Stimulated activated CD4-positive, alpha-beta T cell treated with anti-CD3 and anti-CD28 coated beads, TNF-alpha, amount 100 ng/mL, for 4 hours (primary cell): ENCODE data around the gene NOL4L.

ENCODE experiments used
- DNase-seq, 3 experiments: peaks; one replicate each; pipeline ENCODE4 v3.0.0-alpha.2; 2020; ENCODE audit warnings: low read depth in 3 of 3

NOL4L gene

DNA sequence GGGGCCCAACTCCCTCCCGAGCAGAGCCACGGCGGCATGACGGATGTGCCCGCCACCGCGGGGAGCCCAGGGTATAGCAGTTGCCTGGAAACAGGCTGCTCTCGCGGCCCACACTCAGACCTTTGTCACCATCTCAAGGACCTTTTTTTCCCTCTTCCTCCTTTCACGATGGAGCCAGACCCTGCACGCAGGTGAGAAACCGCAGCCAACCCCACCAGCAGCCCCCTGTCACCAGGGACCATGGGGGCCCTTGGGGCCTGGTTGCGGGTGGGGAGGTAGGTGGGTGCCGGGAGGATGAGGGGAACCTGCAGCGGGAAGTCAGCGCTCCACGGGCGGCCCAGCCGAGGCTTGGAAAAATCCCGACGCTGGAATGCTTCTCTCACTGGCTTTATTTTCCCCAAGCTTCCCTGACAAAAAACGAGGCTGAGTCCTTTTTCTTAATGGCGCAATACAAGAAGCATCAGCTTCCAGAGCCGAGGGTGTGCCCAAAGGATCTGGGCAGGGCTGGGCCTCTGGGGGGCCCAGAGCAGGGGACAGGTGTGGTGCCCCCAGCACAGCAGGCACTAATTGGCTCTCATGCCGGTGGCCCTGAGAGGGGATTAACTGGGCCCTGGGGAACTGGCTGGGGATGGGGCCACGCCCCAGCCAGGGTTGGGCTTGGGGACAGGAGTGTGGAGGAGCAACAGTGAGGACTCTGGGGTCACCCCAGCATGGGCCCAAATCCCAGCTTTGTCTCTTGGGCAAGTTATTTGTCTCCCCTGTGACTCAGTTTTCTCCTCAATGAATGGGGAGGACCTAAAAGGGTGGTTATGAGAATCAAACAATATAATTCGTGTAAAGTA lies 23.9 kb downstream of the NOL4L start:
- no peak for DNase-seq

DNA sequence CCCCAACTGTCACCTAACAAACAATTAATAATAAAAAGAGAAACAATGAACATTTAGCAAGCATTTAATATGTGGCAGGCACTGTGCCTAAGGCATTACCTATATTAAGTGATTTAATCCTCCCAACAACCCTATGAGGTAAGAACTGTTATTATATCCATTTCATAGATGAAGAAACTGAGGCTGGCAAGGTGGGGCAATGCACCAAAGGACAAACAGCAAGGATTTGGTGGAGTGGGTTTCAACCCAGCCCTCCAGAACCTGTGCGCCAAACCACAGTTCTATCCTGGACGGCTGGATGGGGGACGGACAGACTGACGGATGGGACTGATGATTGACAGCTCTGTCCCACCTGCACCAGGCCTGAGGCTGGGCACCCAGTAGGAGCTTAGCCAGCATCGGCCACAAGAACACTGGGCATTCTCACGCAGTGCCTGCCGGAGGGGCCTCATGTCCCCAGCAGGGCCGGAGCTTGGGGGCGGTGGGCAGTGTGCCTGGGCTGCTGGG lies 24.6 kb downstream of the NOL4L start:
- no peak for DNase-seq

DNA sequence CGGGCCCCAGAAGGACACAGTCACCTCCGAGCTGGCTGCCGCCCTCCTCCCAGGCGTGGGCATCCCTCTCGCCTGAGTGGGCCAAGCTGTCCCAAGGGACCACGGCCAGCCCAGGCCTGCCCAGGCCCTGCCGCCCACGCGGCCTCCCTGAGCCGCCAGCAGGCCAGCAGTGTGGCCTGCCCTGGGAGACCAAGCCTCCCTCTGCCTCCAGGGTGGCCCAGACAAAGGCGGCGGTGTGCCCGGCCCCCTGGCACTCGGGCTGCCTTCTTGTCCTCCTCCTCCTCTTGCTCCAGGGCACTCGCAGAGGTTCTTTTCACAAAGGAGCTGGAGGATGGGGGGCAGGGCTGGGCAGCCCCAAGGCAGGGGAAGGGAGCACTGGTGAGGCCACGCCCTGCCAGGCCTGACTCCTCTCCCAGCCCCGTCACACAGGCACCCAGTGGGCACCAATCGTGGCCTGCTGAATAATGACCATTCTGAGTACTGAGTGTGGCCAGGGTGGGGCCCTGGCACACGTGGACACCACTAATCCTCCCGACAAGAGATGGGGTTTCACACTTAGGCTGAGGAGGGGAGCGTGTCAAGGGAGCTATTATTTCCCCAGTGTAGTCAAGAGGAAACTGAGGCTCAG lies 25.3 kb downstream of the NOL4L start:
- no peak for DNase-seq

DNA sequence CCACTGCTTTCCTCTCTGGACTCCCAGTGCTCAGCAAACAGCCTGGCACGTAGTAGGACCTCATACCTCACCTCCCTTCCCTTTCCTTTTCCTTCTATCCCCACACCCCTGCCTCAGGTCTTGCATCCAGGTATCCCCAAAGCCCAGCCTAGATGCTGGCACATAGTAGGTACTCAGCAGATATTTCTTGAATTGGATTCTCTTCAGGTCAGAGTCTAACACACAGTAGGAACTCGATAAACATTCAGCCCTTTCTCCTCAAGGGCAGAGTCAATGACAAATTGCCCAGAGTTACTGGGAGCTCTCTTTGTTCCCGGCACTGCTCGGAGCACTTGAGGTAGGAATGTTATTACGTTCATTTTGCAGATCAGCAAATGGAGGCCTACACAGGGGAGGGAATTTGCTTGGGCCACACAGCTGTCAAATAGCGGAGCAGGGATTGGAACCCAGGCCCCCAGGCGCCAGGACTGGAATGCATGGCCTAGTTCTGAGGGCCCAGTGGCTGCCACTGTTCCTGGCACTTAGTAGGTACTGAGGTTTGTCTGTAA lies 25.9 kb downstream of the NOL4L start:
- no peak for DNase-seq

DNA sequence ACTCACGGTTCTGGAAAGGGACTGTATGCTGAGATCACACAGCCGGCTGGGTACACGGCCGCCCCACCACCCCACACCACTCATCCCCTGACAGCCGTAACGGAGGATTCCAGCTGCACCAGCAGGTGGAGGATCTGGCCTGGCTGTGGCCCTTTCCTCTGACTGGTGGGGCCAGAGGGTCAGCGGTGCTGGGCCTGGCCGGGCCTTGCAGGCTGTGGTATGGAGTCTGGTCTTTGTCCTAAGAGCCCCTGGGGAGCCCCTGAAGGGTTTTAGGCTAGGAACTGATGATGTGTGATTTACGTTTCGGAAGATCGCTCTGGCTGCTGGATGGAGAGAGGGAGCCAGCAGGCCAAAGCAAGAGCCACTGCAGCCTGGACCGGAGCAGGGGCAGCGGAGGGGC lies 26.6 kb downstream of the NOL4L start:
- no peak for DNase-seq

DNA sequence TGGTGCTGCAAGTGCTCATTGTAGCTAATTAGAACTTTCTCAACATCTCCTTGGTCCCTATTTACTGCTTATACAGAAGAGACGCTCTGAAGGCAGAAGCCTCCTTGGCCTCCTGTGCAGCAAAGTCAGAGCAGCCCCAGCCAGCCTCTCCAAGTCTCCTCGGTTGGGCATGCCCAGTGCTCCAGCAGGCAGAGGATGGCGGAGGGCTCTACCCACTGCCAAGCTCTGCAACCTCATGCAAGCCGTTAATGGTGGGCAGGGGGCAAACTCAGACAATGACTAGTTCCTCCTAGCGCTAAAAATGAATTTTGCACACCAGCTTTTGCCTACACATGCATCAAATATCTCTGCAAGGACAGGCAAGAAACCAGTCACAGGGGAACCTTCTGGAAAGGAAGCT lies 27.8 kb downstream of the NOL4L start:
- DNase-seq = no peak

DNA sequence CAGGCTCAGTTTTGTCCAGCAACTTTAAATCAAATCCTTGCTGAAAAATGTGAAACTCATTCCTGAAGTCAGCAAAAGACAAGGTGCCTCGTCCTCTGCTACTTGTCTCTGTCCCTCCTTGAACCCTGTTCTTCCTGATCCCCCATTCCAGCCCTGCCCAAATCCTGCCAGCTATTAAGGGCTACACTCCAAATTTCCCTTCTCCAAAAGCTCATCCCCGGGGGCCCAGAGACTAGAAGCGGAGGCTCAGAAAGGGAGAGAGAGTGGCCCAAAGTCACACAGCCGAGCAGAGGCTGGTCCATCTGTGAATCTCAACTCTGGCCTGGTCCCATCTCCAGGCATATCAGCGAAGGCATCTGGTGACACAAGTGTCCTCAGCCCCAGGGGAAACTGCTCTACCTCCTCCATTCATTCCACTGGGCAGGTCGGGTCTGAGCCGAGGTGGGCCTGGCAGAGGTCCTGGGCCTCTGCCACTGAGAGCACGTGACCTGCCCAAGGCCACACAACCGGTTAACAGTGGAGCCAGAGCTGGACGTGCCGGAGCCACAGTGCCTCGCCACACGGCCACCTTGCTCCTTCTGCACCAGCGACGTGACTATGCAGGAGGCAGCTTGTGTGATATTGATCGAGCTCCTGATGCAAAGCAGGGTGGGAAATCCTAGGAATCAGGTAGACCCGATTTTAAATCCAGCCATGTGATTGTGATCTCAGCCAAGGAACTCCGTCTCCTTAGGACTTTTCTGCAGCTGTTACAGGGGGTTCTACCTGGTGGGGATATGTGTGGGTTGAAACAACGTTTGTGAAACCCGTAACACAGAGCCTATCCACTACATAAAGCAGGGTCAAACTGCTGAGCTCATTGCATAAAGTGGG lies 28.6 kb downstream of the NOL4L start:
- DNase-seq = no peak

DNA sequence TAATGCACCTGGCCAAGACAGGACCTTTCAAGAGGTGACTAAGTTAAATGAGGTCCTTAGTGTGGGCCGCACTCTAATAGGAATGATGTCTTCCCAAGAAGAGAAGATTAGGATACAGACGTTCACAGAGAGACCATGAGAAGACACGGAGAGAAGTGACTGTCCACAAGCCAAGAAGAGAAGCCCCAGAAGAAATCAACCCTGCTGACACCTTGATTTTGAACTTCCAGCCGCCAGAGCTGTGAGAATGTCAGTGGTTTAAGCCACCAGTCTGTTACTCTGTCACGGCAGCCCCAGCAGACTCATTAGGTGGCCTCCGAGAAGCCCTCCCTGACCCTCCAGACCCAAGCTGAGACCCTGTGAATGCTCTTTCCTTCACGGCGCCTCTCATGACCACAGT lies 29.5 kb downstream of the NOL4L start:
- DNase-seq = no peak

DNA sequence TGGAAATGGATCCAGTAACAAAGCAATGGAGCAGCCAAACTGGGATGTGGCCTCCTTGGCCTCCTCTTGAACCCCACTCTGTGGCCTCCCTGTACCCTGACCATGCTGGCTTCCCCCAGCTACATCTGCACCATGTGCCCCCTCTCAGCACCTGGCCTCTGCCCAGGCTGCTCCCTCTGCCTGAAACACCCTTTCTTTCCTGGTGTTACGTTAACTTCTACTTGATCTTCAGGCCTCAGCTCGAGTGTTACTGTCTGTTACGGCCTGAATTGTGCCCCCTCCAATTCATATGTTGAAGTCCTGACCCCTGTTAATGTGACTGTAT lies 30.2 kb downstream of the NOL4L start:
- DNase-seq = no peak

DNA sequence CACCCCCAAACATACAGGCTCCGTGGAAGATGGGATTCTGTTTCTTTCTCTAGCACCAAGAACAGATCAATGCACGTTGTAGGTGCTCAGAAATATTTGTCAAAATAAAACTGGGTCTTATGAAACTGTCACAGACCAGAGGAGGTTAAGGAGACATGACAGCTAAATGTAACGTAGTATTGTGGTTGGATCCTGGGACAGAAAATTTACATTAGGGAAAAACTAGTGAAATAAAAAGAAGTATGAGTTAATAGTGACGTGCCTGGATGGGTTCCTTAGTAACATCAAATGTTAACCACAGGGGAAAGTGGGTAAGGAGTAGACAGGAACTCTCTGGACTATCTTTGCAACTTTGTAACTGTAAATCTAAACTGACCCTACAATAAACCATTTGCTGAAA lies 31.5 kb downstream of the NOL4L start:
- no peak for DNase-seq

DNA sequence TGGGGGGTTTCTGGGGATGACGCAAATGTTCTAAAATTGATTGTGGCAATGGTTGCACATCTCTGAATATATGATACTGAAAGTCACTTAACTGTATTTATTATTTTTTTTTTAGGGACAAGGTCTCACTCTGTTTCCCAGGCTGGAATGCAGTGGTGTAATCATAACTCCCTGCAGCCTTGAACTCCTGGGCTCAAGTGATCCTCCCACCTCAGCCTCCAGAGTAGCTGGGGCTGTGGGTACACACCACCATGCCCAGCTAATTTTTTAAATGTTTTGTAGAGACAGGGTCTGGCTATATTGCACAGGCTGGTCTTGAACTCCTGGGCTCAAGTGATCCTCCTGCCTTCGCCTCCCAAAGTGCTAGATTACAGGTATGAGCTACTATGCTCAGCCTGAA lies 33.4 kb downstream of the NOL4L start:
- DNase-seq = no peak

DNA sequence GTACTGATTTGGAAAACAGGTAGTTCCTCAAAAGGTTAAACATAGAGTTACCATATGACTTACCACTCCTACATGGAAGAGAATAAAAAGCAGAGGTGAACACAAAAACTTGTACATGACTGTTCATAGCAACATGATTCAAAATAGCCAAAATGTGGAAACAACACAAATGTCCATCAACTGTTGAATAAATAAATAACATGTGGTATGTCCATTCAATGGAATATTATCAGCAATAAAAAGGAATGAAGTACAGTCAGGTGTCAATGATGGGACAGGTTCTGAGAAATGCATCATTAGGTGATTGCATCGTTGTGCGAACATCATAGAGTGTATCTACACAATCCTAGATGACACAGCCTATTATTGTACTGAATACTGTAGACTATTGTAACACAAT lies 35.3 kb downstream of the NOL4L start:
- no peak for DNase-seq

DNA sequence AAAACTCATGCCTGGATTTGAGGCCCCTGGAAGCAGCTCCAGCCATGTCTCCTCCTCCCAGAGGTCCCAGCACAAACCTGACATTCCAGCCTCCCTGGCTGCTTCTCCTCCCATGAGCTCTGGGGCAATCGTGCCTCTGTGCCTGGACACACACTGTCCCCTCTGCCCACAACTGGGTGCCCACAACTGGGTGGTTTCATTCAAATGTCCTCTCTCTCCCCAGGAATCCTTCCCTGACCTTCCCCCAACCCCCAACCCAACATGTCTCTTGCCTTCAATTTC lies 37.4 kb downstream of the NOL4L start:
- DNase-seq = no peak

DNA sequence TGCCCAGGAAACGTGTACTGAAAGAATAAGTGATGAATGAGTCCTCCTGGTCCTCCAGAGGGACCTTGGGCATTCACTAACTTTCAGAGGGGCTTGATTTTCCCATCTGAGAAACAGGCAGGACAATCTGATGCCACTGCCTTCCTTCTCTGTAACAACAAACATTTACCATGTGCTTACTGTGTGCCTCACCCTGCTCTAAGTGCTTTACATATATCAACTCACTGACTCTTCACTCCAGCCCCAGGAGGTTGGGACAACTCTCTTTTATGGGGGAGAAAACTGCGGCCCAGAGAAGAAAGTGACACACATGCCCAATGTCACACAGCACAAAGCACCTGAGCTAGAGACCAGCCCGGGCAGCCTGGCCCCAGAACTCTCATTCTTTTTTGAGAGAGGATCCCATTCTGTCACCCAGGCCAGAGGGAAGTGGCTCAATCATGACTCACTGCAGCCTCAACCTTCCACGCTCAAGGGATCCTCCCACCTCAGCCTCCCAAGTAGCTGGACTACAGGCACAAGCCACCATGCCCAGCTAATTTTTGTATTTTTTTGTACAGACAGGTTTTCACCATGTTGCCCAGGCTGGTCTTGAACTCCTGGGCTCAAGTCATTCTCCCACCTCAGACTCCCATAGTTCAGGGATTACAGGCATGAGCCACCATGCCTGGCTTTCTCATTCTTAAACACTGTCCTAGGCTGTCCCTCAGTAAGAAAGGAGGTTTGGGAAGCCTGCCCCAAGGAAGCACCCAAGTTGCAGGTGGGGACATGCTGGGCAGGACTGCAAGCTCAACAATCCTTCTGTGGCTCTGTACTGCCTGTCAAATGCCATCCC lies 38.0 kb downstream of the NOL4L start:
- no peak for DNase-seq

DNA sequence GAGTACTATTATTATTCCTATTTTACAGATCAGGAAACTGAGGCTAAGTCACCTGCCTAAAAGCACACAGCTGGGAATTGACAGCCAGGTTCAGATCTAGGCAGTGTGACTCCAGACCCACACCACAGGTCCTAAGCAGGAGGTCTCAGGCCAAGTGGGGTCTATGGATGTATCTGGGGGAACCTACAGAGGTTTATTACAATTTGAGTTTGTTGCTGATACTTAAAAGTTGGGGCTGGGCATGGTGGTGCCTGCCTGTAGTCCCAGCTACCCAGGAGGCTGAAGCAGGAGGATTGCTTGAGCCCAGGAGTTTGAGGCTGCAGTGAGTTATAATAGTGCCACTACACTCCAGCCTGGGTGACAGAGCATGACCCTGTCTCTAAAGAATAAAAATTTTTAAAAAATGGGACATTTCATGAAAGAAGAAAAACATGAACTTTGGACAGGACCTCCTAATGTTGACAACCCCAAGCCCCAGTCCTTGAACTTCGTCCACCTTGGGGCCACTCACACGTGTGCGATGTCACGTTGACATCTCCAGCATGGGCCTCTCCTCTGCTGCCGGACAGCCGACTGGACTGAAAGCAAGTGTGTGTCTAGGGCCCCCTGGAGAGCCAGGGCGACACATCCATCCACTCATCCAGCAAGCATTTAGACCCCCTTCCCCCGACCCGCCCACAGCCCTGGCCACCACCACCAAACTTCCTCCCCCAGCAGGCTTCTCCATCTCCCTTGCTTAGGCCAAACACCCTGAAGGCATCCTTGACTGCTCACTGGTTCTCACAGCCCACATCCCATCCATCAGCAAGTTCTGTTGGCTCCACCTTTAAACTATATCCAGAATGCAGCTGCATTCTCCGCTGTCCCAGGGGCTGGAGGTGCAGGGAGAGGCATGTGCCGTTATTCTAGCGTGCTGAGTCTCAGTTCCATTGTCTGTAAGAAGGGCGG lies 40.0 kb downstream of the NOL4L start:
- DNase-seq = no peak

DNA sequence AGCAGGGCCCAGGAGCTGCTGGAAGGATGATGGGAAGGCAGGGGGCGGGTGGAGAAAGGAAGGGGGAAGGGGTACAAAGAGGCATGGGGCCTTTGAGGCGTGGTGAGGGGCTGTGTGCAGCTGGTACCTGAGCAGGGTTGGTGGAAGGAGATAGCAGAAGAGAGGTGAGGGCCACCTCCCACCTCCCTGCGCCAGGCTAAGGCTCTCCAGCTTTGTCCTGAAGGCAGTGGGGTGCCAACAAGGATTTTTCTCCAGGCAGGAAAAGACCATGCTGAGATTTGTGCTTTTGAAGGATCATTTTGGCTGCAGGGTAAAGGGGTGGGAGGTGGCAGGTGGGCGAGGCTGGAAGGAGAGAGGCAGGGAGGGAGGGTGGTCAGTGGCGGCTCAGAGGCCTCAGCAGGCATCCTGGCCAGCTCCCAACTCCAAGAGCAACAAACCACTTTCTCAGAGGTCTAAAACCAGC lies 40.8 kb downstream of the NOL4L start:
- no peak for DNase-seq

DNA sequence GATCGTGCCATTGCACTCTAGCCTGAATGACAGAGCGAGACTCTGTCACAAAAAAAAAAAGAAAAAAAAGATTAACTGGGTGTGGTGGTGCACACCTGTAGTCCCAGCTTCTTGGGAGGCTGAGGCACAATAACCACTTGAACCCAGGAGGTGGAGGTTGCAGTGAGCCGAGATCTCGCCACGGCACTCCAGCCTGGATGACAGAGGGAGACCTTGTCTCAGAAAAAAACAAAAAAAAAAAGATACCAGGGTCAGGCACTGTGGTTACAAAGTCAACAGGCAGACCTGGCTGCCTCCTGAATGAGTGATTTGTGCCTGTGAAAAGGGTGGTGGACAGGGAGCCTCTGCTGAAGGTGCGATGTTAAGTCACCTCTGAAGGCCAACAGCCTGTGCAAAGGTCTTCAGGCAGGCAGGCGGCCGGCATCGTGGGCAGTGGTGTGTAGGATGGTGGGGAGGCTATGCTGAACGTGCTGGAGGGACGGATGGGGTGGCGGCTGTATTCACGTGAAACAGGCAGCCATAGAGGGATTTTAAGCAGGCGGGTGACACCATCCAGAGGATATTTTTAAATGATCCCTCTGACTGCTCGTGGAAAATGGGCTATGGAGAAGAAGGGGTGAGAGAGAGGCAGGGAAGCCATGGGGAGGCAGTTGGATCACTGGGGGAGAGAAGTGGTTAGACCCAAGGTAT lies 41.4 kb downstream of the NOL4L start:
- DNase-seq = no peak

DNA sequence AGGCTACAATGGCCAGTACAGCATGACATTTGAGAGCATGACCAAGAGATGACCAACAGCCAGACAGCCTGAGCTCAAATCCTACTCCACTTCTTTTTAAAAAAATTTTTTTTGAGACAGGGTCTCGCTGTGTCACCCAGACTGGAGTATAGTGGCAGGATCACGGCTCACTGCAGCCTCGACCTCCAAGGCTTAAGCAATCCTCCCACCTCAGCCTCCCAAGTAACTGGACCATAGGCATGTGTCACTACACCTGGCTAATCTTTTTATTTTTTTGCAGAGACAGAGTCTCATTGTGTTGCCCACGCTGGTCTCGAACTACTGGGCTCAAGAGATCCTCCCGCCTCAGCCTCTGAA lies 42.9 kb downstream of the NOL4L start:
- no peak for DNase-seq

DNA sequence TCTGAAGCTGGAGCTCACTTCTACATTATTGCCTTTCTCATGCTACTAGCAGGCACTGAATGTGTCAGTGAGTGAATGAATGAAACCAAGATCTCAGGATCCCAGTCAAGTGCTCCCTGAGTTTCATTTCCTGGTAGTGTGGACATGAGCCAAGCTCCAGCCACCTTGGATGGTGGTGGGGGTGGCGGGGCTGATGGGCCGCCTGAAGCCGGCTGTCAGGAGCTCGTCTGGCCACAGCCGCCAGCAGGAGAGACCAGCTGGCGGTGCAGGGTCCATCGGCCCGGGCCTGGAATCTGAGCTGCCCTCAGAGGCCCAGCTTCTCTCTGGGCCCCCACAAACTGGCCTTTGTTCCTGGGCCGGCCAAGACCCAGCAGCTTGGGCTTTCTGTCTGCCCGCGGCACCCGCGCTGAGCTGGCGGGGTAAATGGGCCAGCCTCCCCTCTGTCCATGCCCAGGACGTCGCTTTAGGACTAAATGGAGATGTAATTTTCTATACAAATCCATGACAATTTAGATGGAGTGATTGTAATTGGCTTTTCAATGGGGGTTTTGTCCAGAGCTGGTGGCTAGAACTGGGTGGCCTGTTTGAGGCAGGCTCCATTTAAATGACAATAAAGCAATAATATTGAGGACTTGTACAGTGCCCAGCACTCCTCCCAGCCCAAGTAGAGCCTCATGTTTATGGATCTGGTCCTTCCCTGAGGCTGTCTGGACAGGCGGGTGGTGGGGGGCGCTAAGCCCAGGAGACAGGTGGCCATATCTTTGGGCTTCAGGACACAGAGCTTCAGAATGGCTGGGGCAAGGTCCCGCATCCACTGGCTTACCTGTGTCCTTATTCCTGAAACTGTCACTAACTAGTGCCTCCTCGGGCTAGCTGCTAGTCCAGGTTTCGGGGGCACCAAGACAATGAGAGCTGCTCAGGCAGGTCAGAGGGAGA lies 43.5 kb downstream of the NOL4L start:
- DNase-seq = no peak
